Nucleus accumbens (tissue), 56 donors: Measurements from ENCODE around the gene DDX39B.
"Not testable (repeated sequence)": the region's sequence is repeated elsewhere in the genome, so short reads cannot be mapped to it uniquely, and the experiment has no call there.

Source experiments
- DNase-seq, 56 donors: peaks; one replicate each; lab custom pipeline; 2025; lab: John Stamatoyannopoulos, UW

DDX39B gene

DNA sequence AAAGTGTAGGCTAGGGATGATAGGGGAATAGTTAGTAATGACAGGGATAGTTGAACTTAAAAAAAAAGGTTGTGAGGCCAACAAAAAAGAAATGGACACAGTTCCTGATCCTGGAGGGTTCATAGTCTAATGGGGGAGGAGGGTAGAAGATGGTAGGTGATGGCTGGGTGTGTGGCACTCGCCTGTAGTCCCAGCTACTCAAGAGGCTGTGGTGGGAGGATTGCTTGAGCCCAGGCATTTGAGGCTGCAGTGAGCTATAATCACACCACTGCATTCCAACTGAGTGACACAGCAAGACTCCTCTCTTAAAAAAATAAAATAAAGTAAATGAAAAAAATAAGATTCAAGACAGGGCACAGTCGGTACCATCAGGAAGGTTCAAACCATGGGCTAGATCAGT, 46.2 kb downstream of the DDX39B start:
- DNase-seq, result no peak

DNA sequence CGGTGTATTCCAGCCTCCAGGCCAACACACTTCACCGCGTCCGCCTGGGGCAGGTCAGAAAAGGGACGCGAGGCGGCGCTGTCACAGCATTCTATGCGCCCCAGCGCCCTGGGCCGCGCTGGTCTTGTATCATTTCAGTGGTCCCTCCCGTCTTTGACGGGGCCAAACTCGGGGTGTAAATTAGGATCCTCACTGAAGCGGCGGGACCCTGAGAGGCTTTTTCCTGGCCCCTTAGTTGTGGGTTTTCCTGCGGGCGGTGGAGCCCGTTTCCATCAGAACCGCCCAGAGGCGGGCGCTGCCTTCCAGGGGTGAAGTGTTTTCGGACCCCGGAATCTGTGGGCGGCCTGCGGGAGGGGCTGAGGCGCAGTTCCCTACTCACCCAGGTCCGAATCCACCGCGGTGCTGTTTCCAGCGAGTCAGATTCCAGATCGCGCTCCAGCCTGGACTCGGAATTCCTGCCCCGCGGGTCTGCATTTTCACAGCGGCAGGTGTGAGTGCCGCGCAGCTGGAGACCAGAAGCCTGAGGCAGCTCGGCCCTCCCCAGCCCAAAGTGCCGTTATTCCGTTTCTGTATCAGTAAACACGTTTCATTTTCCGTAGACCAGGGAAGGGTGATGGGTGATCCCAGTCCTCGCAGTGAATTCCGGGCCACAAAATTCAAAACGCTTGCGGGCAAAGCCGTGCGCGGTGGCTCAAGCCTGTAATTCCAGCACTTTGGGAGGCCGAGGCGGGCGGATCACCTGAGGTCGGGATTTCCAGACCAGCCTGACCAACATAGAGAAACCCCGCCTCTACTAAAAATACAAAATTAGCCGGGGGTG, 47.7 kb downstream of the DDX39B start:
- peak in 33 of 56 donors; percentile 4 to 61 (median 19) for DNase-seq

DNA sequence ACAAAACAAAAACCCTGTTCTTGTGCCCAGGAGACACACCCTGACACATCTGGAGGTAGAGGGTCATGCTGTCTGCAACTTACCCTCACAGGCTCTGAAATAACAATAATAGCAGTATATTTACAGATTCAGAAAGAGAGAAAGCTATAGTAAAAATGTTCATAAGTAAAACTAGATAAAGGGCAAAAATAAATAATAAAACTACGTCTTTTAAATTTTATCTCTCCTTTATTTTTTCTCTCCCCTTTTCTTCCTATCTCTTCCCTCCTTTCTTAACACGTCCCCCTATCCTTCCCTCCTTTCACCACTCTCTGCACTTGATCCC, 48.3 kb downstream of the DDX39B start:
- DNase-seq, result not testable (repeated sequence)

DNA sequence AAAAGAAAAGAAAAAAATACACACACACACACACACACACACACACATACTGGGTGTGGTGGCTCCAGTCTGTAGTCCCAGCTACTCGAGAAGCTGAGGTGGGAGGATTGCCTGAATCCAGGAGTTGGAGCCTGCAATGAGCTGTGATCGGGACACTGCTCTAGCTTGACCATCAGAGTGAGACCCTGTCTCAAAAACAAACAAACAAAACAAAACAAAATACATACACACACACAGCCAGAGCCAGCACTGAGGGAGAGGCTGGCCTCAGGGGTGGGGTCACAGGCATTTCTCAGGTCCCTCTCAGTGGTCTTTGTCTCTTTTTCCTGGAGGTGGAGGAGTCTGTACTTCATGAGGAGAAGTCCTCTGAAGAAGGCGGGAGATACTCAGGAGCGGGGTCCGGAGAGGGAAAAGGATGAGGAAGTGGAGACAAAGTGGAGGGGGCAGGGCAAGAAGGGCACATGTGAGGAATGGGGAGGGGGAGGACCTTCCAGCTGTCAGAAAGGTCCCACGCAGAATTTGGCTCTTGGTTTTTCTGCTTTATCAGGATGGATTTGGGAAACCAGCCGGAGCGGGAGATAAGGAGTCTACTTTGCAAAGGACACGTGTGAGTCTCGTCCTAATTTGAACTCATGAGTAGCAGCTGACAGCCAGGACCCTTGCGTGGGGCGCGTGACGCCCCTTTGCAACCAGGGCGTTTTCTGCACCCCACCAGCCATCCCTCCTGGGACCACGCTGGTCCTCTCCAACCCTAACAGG, 51.5 kb downstream of the DDX39B start:
- DNase-seq, result no peak

DNA sequence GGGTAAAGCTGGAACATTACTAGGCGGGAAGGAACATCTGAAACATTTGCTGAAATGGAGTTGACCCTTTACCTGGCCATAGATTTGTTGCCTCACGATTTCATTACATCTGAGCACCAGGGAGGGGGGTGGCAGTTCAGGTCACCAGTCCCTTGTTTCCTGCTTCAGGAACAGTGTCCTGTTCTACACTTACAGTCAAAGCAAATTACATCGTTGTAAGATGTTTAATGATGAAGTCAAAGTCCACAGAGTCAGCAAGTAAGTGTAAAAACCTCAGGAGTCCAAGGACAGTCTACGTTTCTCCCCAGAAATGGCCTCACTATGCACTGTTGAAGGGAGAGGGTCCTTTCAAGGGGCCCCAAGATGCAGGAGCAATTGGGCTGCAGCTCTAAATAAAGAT, 52.7 kb downstream of the DDX39B start:
- DNase-seq, result no peak

DNA sequence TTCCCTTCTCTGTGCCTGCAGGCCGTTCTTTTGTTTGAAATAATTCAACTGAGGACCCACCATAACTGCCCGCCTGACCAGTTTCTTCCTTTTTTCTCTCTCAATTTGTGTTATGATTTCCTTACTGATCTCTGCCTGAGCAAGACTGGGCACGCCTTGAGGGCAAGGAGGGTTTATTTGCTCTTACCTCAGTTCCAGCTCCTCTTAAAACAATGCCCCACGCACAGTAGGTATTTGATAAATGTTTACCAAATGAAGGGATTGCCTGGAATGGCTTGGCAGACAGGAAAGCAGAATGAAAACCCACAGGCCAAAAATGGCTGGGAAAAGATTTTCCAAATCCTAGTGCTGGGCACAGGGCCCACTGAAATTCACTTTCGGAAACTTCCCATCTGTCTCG, 54.1 kb downstream of the DDX39B start:
- DNase-seq, result not testable (repeated sequence)

DNA sequence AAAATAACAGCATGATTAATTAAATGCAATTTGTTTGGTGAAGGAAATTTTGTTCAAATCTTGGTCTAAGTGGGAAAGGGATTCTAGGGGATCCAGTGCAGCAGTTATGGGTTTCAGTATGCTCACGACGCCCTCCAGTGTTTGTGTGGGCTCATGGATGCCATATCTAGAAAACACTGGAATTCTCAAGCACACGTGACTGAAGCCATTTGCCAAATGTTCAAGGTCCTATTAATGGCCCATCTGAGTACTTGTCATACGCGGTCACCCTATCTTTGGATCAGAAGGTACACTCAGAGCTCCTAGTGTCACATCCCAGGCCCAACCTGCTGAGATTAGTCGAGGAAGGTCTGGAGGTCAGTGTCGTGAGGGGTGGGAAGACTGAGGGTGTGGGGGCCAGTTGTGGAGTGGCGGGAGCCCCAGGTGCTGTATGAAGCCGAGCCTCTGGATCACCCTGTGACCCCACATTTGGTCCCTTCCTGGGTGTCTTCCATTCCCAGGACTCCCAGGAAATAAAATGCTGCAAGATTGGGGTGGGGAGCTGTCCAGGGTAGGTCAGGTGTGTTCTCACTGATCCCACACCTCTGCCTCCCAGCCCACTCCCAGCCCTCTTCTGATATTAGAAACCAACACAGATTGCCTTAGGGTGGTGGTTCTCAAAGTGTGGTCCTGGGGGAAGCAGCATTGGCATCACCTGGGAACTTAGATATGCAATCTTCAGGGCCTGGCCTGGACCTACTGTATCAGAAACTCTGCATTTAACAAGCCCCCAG, 55.6 kb downstream of the DDX39B start:
- DNase-seq, result not testable (repeated sequence)

DNA sequence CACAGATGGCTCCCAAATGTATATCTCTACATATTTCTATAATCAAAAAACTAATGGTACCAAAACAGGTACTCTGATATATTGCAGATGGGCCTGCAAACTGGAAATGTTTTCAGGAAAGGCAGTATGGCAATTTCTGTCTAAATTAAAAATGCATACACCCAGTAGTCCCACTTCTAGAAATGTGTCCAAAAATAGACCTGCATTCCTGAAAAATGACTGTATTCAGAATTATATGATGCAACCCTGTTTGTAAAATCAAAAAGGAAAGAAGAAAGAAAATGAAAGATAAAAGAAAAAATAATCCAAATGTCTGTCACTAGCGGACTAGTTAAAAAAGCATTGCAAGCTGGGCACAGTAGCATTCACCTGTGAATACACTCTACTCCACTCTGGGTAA, 56.7 kb downstream of the DDX39B start:
- no peak for DNase-seq

DNA sequence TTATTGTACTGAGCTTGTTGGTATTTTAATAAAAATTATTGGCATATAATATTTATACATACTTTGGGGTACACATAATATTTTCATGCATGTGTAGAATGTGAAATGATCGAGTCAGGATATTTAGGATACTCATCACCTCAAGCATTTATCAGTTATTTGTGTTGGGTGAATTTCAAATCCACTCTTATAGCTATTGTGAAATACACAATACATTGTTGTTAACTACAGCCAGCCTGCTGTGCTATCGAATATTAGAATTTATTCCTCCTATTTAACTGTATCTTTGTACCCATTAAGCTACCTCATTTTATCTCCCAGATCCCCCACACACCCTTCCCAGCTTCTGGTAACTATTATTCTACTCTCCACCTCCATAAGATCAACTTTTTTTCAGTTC, 58.4 kb downstream of the DDX39B start:
- no peak for DNase-seq

DNA sequence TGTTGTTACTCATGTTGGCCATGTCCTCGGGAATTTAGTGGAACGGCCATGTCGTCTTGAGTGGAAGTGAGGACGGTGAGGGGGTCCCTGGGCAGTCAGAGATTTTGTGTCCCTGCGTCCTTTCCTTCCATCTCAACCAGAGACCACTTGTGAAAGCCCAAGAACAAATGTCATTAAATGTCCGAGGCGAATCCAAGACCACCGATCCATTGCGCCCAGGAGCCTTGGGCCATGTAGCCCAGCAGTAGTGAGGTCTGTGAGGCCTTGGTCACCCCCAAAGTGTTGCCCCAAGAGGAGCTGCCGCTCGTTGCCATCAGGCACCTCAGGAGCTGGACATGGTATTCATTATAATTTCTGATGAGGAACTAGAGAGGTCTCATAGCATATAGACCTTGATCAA, 61.2 kb downstream of the DDX39B start:
- DNase-seq, result no peak
